Sigmoid colon (tissue), 4 donors: ENCODE data around the gene GOSR1.

ENCODE experiments used
- CTCF ChIP-seq, 4 experiments: fragments of 450-650 bp in 3 of 4; fragments of 200-600 bp in 1 of 4; IDR thresholded peaks; one replicate each; pipeline ENCODE4 v1.5.1; 2016 to 2019; ENCODE audit warnings: antibody characterized with exemption in 4 of 4, mild to moderate bottlenecking in 3 of 4, moderate library complexity in 2 of 4
- EP300 ChIP-seq, 4 donors: sonication (generic); formaldehyde crosslinking; IDR thresholded peaks; one replicate each; pipeline ENCODE4 v1.6.1; 2017; ENCODE audit warnings: antibody characterized with exemption in 4 of 4
- POLR2AphosphoS5 ChIP-seq, 4 donors: sonication (generic); formaldehyde crosslinking; IDR thresholded peaks; one replicate each; pipeline ENCODE4 v1.6.1; 2017; ENCODE audit warnings: antibody characterized with exemption in 4 of 4

- no peak for TF ChIP-seq EP300 (IDR thresholded peaks at IDR 0.05)
- no peak for TF ChIP-seq CTCF (IDR thresholded peaks at IDR 0.05)
- no peak for TF ChIP-seq POLR2AphosphoS5 (IDR thresholded peaks at IDR 0.05)
Measured at GRCh38 chr17:30443721-30444120, 33.5 kb upstream of the GOSR1 start.
